Ascending aorta (tissue), 2 donors: ENCODE data around the gene KPNA6. TPM values are rescaled to one million over a fixed set of nuclear protein-coding genes. Genes with fewer than 3 reads are reported as not detected.

Experiments
- DNase-seq, 2 donors: peaks; one replicate each; pipeline ENCODE4 v3.0.0-alpha.2; 2019; ENCODE audit warnings: low spot score in 2 of 2
- H3K27ac ChIP-seq, 2 donors: fragments of 200-600 bp; sonication (generic); one replicate each; pipeline ENCODE4 v1.5.1; 2016 to 2017; ENCODE audit warnings: mild to moderate bottlenecking in 1 of 2
- H3K27me3 ChIP-seq: fragments of 200-600 bp; sonication (generic); one replicate; pipeline ENCODE4 v1.5.1; 2017
- H3K36me3 ChIP-seq, 2 donors: fragments of 200-600 bp; sonication (generic); one replicate each; pipeline ENCODE4 v1.5.1; 2016
- H3K4me1 ChIP-seq, 2 donors: fragments of 200-600 bp; sonication (generic); one replicate each; pipeline ENCODE4 v1.5.1; 2016 to 2017; ENCODE audit warnings: mild to moderate bottlenecking in 1 of 2
- H3K4me3 ChIP-seq, 2 donors: fragments of 200-600 bp; sonication (generic); one replicate each; pipeline ENCODE4 v1.5.1; 2016 to 2017; ENCODE audit warnings: mild to moderate bottlenecking in 1 of 2
- H3K9me3 ChIP-seq, 2 donors: fragments of 200-600 bp; sonication (generic); one replicate each; pipeline ENCODE4 v1.5.1; 2016
- CTCF ChIP-seq, 3 experiments: fragments of 200-600 bp in 2 of 3; fragments of 450-650 bp in 1 of 3; sonication (generic) in 2 of 3; IDR thresholded peaks; one replicate each; pipeline ENCODE4 v1.5.1; 2016 to 2019; ENCODE audit warnings: antibody characterized with exemption in 3 of 3, mild to moderate bottlenecking in 1 of 3, moderate library complexity in 1 of 3
- intact Hi-C: fragments of 100-400 bp; cut with DNase I; formaldehyde crosslinking; loops from one replicate; pipeline ENCODE4 v1.15.1; 2023
- total RNA-seq: library from RNA; depleted of rRNA; stranded (reverse); fragments of >200 nt; gene quantifications from one replicate; pipeline ENCODE4 v1.1.0, GENCODE V29; 2016

Gene KPNA6
- total RNA-seq, 1 donor from 2014 or later, result 26.1 TPM

- H3K27me3 ChIP-seq, result no peaks in the 10 kb centered on the region
- DNase-seq, result no peak
- H3K36me3 ChIP-seq, result peaks cover 27 to 44% of the 10 kb centered on the region in 2 donors
- no peak overlapping the region for H3K4me3 ChIP-seq
- intact Hi-C loops, result no loop called here
- peaks cover 7 to 18% of the 10 kb centered on the region in 2 donors for H3K4me1 ChIP-seq
- TF ChIP-seq CTCF (IDR thresholded peaks at IDR 0.05), result no peak
- no peaks in the 10 kb centered on the region for H3K9me3 ChIP-seq
- peak overlapping the region; percentile 66 to 68 for H3K27ac ChIP-seq
Measured at GRCh38 chr1:32199043-32199716, 91.3 kb downstream of the KPNA6 start.

DNA sequence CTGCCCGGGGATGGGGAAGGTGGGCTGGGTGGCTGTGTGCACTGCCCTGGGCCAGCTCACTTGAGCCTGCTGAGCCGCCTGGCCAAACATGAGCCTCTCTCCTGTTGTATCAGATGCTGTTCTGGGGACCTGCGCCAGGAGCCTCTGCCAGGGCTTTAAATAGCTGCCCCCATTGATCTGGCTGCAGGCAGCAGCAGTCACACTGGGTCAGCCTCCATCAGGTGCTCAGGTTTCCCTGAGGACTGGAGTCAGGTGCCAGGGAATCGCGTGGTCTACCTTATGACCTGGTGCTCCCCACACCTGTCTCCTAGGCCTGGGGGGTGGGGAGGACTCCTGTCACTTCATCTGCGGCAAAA lies 91.8 kb downstream of the KPNA6 start:
- no peak for TF ChIP-seq CTCF (IDR thresholded peaks at IDR 0.05)
- Histone ChIP-seq H3K4me3 (peak overlapping the region; percentile 73 to 74), H3K9me3 (no peaks in the 10 kb centered on the region), H3K36me3 (peaks cover 22 to 39% of the 10 kb centered on the region in 2 donors), H3K27me3 (no peaks in the 10 kb centered on the region), H3K27ac (peak overlapping the region; percentile 66 to 68), H3K4me1 (peaks cover 7 to 18% of the 10 kb centered on the region in 2 donors)
- DNase-seq, result peak in 1 of 2 donors; percentile 74
- intact Hi-C loops, result loop anchor here (1.0 to 5.0 kb wide), 2 partner anchors 19 to 93 kb away; partner anchors contain the start of gene HDAC1

DNA sequence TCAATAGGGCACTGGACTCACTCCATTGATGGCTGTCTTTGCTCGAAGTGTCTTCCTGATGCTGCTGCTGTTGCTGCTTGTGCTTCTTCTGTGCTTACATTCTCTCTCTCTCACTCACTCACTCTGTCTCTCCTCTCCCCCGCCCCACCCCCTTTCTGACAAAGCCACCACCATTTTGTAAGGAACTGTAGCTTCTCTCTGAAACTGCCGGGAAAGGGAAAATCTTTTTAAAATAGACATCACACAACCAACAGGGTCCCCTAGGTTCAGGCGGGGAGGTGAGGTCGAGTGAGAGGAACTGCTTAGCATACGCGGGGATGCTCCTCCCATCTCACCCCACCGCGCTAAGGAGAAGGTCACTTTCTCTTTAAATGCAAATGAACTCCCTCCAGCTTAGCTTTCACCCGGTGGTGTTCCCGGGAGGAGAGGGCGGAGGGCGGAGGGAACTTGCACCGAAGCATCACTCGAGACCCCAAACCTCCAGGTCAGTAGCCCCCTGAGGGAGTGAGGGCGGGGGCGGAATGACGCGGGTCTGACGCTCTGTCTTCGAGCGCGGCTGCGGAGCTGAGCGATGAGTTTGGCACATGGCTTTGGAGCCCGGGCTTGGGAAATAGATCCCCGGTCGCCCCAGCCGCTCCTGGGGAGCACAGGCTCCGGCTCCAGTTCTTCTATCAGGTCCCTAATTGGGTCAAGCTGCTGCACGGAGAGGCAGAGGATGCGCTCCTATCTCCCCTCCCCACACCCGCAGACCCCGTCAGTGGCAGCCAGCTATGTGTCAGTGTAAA lies 92.6 kb downstream of the KPNA6 start, which contains the start of gene CCDC28B:
Gene CCDC28B (plus strand): TSS at position 370 of the 785 bp plus-strand sequence. CDS start 1,341 bp downstream, outside the sequence.
- intact Hi-C loops, result loop anchor here (1.0 to 5.0 kb wide), 2 partner anchors 20 to 92 kb away; partner anchors contain the start of gene HDAC1
- Histone ChIP-seq H3K27me3 (no peaks in the 10 kb centered on the region), H3K4me3 (peak within 1 kb of the TSS; percentile 73 to 74), H3K4me1 (peaks cover 7 to 21% of the 10 kb centered on the region in 2 donors), H3K27ac (peak within 1 kb of the TSS; percentile 66 to 68), H3K36me3 (peaks cover 15 to 32% of the 10 kb centered on the region in 2 donors), H3K9me3 (no peaks in the 10 kb centered on the region)
- peak in 1 of 2 donors; percentile 82 for DNase-seq
- TF ChIP-seq CTCF (IDR thresholded peaks at IDR 0.05), result no peak

DNA sequence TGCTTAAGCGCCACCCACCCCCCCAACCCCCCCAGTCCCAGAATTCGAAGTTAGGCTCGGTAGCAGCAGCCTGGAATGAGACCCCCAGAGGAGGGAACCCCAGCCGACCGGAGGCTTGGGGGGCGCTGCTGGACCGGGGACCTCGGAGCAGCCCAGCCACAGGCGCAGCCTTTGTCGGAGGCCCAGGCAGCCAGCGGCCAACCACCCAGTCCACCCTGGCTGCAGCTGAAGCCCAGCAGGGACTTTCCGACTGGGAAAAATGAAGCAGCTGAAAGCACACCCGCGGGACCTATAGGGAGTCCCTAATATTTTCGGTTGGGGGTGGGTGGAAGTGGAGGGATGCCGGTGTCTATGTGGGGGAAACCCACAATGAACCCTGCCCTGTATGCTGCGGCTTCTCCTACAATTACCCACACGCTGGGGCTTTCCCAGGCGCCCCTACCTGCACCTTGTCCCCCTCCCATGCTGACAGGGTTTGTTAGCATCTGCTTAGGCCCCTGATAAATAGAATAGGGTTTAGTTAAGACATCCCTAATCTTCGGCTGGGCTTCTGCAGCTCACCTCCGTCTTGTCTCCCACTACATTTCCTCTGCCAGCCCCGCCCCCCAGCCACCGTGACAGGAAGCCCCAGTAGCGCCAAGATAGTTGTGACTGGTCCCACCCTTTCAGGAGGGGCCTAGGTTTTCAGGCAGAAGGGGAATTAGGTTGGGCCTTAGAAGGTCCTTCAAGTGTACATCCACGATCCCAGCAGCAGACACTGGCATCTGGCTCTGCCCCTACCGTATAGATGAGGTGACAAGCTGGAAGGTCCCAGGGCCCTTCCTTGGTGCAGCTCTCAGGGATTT lies 93.4 kb downstream of the KPNA6 start:
- Histone ChIP-seq H3K9me3 (no peaks in the 10 kb centered on the region), H3K36me3 (peaks cover 9 to 23% of the 10 kb centered on the region in 2 donors), H3K4me3 (peak overlapping the region; percentile 73 to 74), H3K4me1 (peaks cover 7 to 25% of the 10 kb centered on the region in 2 donors), H3K27me3 (no peaks in the 10 kb centered on the region), H3K27ac (peak overlapping the region; percentile 66 to 68)
- peak in 1 of 3 experiments; percentile 18 for TF ChIP-seq CTCF (IDR thresholded peaks at IDR 0.05)
- DNase-seq, result peak in 1 of 2 donors; percentile 84
- intact Hi-C loops, result loop anchor here (5.0 kb wide), 1 partner anchor 91 kb away; the partner anchor contains the start of gene HDAC1

GRCh38 chr1:32204943-32205361 lies 97.1 kb downstream of the KPNA6 start:
- Histone ChIP-seq H3K36me3 (no peaks in the 10 kb centered on the region), H3K27ac (no peak overlapping the region), H3K4me3 (peak overlapping the region; percentile 52 to 86), H3K4me1 (peaks cover 2 to 16% of the 10 kb centered on the region in 2 donors), H3K9me3 (no peaks in the 10 kb centered on the region), H3K27me3 (no peaks in the 10 kb centered on the region)
- DNase-seq, result no peak
- intact Hi-C loops, result loop anchor here (5.0 kb wide), 1 partner anchor 87 kb away; the partner anchor contains the start of gene HDAC1
- no peak for TF ChIP-seq CTCF (IDR thresholded peaks at IDR 0.05)
